Testis (tissue), 3 donors: ENCODE data around the gene SEPTIN2. TPM values are rescaled to one million over a fixed set of nuclear protein-coding genes. Genes with fewer than 3 reads are reported as not detected.

Experiments
- DNase-seq: peaks from one replicate; pipeline ENCODE4 v3.0.0-alpha.2; 2019
- H3K27ac ChIP-seq, 2 donors: fragments of 200-600 bp; sonication (generic); one replicate each; pipeline ENCODE4 v1.5.1; 2019
- H3K27me3 ChIP-seq: fragments of 200-600 bp; sonication (generic); one replicate; pipeline ENCODE4 v1.5.1; 2019
- H3K36me3 ChIP-seq: fragments of 200-600 bp; sonication (generic); one replicate; pipeline ENCODE4 v1.5.1; 2017; ENCODE audit warnings: low read depth; ENCODE audit errors: missing control alignments
- H3K4me1 ChIP-seq: fragments of 200-600 bp; sonication (generic); one replicate; pipeline ENCODE4 v1.5.1; 2019
- H3K4me3 ChIP-seq, 2 donors: fragments of 200-600 bp; sonication (generic); one replicate each; pipeline ENCODE4 v1.5.1; 2017 to 2019
- H3K9me3 ChIP-seq: fragments of 200-600 bp; sonication (generic); one replicate; pipeline ENCODE4 v1.5.1; 2017
- CTCF ChIP-seq, 3 experiments: fragments of 450-650 bp in 2 of 3; fragments of 200-600 bp in 1 of 3; sonication (generic) in 1 of 3; IDR thresholded peaks; one replicate each; pipeline ENCODE4 v1.5.1; 2016 to 2019; ENCODE audit warnings: antibody characterized with exemption in 3 of 3, mild to moderate bottlenecking in 2 of 3, moderate library complexity in 1 of 3
- POLR2A ChIP-seq: fragments of 450-650 bp; IDR thresholded peaks from one replicate; pipeline ENCODE4 v1.6.1; 2017; ENCODE audit warnings: antibody characterized with exemption, mild to moderate bottlenecking, moderate library complexity
- WGBS, 2 donors: methylation state at CpG; one replicate each; pipeline ENCODE4 v1.1.5; 2018; 5-methylcytosine and 5-hydroxymethylcytosine counted together
- intact Hi-C: fragments of 100-400 bp; cut with DNase I; formaldehyde crosslinking; loops from one replicate; pipeline ENCODE4 v1.15.1; 2023; ENCODE audit warnings: low total_unique reads
- polyA plus RNA-seq: library from polyadenylated mRNA; stranded (reverse); fragments of 350-450 nt; fragmentation: Illumina TruSeq; extraction: RNeasy Lipid Tissue Mini Kit (QIAGEN cat#74804); gene quantifications from one replicate; pipeline ENCODE4 v1.2.3, GENCODE V29; 2014; ENCODE audit warnings: low read depth, low replicate concordance; ENCODE audit not compliant: insufficient read depth
- total RNA-seq, 2 donors: library from RNA; depleted of rRNA; stranded (reverse); fragments of >200 nt; gene quantifications; one replicate each; pipeline ENCODE4 v1.2.3, GENCODE V29; 2016

SEPTIN2 gene
- total and polyA plus RNA-seq, 3 donors from 2014 or later, result 310 to 365 (median 334) TPM

GRCh38 chr2:241279413-241279812 is 36.3 kb upstream of the SEPTIN2 start:
- Histone ChIP-seq H3K27ac (no peak overlapping the region), H3K9me3 (no peaks in the 10 kb centered on the region), H3K4me3 (no peak overlapping the region), H3K27me3 (no peaks in the 10 kb centered on the region), H3K36me3 (no peaks in the 10 kb centered on the region), H3K4me1 (no peaks in the 10 kb centered on the region)
- no peak for TF ChIP-seq CTCF (IDR thresholded peaks at IDR 0.05)
- intact Hi-C loops, result no loop called here
- DNase-seq, result no peak
- WGBS, 2 donors, result 73 to 78% methylated on average over 8 of the region's 8 CpGs

- Histone ChIP-seq H3K9me3 (no peaks in the 10 kb centered on the region), H3K27me3 (no peaks in the 10 kb centered on the region), H3K27ac (no peak overlapping the region), H3K4me3 (no peak overlapping the region), H3K4me1 (no peaks in the 10 kb centered on the region), H3K36me3 (no peaks in the 10 kb centered on the region)
- no peak for DNase-seq
- 68 to 79% methylated on average over 3 of the region's 3 CpGs for WGBS, 2 donors
- intact Hi-C loops, result no loop called here
- no peak for TF ChIP-seq CTCF (IDR thresholded peaks at IDR 0.05)
- no peak for TF ChIP-seq POLR2A
Observed at GRCh38 chr2:241279828-241280227, 35.9 kb upstream of the SEPTIN2 start.

- intact Hi-C loops, result no loop called here
- WGBS, 2 donors, result 70 to 80% methylated on average over 4 of the region's 4 CpGs
Observed at GRCh38 chr2:241280291-241280690, 35.4 kb upstream of the SEPTIN2 start.

GRCh38 chr2:241282555-241282954 is 33.2 kb upstream of the SEPTIN2 start:
- intact Hi-C loops, result no loop called here
- 65 to 75% methylated on average over 5 of the region's 5 CpGs for WGBS, 2 donors
- no peak for DNase-seq

More at GRCh38 chr2:241280291-241280690, 35.4 kb upstream of the SEPTIN2 start:
- H3K9me3 ChIP-seq, result no peaks in the 10 kb centered on the region
- DNase-seq, result no peak
- H3K27me3 ChIP-seq, result no peaks in the 10 kb centered on the region
- H3K4me1 ChIP-seq, result no peaks in the 10 kb centered on the region
- H3K27ac ChIP-seq, result no peak overlapping the region
- H3K4me3 ChIP-seq, result no peak overlapping the region
- TF ChIP-seq POLR2A (no peak), CTCF (IDR thresholded peaks at IDR 0.05) (no peak)
- H3K36me3 ChIP-seq, result no peaks in the 10 kb centered on the region

More at GRCh38 chr2:241282555-241282954, 33.2 kb upstream of the SEPTIN2 start:
- no peak for TF ChIP-seq POLR2A
- TF ChIP-seq CTCF (IDR thresholded peaks at IDR 0.05), result no peak
- H3K9me3 ChIP-seq, result no peaks in the 10 kb centered on the region
- no peaks in the 10 kb centered on the region for H3K4me1 ChIP-seq
- H3K27ac ChIP-seq, result no peak overlapping the region
- H3K36me3 ChIP-seq, result no peaks in the 10 kb centered on the region
- no peaks in the 10 kb centered on the region for H3K27me3 ChIP-seq
- no peak overlapping the region for H3K4me3 ChIP-seq
